ENCODE results near the gene SERPING1.

DNA sequence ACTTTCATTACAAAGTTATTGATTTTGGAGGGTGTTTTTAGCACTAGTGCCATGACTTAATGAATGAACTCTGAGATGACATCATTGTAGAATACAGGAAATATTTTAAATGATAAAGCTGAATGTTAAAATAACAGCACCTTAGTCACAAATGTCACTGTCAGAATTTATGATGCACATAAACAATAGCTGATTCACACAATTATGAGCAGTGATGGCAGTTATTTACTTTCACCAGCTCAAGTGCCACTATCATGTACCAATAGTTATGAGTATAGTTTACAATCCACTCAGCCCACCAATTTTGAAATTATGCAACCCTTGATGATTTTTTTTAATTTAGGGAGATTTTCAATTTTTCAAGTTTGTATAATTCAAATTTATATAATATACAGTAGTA, 23.0 kb downstream of the SERPING1 start:
- TF ChIP-seq, protein P1, sequence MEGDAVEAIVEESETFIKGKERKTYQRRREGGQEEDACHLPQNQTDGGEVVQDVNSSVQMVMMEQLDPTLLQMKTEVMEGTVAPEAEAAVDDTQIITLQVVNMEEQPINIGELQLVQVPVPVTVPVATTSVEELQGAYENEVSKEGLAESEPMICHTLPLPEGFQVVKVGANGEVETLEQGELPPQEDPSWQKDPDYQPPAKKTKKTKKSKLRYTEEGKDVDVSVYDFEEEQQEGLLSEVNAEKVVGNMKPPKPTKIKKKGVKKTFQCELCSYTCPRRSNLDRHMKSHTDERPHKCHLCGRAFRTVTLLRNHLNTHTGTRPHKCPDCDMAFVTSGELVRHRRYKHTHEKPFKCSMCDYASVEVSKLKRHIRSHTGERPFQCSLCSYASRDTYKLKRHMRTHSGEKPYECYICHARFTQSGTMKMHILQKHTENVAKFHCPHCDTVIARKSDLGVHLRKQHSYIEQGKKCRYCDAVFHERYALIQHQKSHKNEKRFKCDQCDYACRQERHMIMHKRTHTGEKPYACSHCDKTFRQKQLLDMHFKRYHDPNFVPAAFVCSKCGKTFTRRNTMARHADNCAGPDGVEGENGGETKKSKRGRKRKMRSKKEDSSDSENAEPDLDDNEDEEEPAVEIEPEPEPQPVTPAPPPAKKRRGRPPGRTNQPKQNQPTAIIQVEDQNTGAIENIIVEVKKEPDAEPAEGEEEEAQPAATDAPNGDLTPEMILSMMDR (conservative IDR thresholded peaks at IDR 0.05 in 1 of 2, IDR thresholded peaks at IDR 0.05 in 1 of 2; ENCODE audit: low read depth in 1 of 2, low read length in 2 of 2) = no peak
- no peak for TF ChIP-seq EZH2 (IDR thresholded peaks at IDR 0.05; ENCODE audit: low read length, missing control alignments)

Data from fibroblast of lung (primary cell).